AG10803 (cell line): ENCODE data around the gene NR4A1.

ENCODE experiments used
- DNase-seq: peaks from one replicate; pipeline ENCODE4 v3.0.0; 2010; ENCODE audit warnings: low read depth
- H3K4me3 ChIP-seq: 2 replicates; pipeline ENCODE4 v1.5.1; 2011; ENCODE audit warnings: mild to moderate bottlenecking, low read length, control low read depth
- CTCF ChIP-seq: conservative IDR thresholded peaks from 2 replicates; pipeline ENCODE4 v1.5.1; 2011; ENCODE audit warnings: mild to moderate bottlenecking, low read length, control low read depth, inconsistent platforms

NR4A1 gene

GRCh38 chr12:52055731-52056711 lies 4.8 kb downstream of the NR4A1 start:
- no peak for TF ChIP-seq CTCF
- DNase-seq: no peak
- no peak overlapping the region for H3K4me3 ChIP-seq

DNA sequence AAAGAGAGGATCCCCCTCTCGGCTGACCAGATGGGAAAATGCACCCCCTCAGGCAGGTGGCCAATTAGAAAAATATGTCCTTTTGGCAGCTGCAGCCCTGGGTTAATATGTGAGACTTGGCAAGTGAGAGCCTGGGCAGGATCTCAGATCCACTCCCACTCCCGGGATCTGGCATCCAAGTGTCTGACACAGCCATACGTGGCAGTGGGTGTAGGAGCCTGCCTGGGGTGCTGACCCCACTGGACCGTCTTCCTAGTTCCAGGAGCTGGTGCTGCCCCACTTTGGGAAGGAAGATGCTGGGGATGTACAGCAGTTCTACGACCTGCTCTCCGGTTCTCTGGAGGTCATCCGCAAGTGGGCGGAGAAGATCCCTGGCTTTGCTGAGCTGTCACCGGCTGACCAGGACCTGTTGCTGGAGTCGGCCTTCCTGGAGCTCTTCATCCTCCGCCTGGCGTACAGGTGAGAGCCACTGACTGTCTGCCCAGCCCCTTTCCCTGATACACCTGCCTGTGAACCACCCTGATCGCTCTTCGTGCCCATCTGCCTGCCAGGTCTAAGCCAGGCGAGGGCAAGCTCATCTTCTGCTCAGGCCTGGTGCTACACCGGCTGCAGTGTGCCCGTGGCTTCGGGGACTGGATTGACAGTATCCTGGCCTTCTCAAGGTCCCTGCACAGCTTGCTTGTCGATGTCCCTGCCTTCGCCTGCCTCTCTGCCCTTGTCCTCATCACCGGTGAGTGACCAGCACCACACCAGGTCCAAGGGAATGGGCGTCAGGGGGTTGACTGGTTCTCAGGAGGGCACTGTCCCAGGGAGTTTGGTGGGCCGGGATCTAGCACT lies 5.8 kb downstream of the NR4A1 start:
- H3K4me3 ChIP-seq: no peak overlapping the region
- no peak for TF ChIP-seq CTCF
- peak; percentile 70 for DNase-seq

DNA sequence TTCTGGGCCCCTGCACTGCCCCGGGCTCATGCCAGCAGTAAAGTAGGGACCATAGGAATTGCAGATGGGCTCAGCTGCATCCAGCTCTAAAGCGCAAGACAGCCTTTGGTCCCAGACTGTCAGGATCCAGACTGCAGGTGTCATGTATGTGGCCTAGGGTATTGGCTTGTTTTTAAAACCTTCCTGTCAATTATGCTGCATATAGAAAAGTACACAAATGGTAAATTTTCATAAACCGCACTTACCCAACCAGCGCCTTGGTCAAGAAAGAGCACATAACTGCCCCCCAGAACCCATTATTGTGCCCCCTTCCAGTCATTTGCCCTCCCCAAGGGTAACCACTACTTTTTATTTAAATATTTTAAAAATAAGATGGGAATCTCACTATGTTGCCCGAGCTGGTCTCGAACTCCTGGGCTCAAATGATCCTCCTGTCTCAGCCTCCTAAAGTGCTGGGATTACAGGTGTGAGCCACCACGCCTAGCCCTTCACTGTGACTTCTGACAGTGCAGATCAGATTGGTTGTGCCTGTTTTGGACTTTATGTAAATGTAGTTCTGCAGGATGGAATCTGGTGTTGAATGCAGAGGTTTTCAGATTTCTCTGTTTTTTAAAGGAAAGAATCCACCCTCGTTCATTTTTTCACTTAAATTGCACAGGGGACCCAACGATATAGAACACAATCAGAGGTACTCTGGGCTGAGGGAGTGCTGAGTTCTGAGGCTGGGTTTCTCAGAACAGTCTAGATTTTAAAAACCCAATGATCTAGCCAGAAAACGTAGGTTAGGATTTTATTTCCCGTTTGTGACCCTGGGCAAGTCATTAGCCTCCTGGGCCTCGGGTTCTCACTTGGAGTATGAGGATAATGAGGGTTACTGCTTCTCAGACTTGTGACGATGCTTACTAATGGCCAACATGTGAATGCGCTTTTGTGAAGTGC lies 6.7 kb downstream of the NR4A1 start:
- no peak for DNase-seq
- TF ChIP-seq CTCF: no peak
- no peak overlapping the region for H3K4me3 ChIP-seq

DNA sequence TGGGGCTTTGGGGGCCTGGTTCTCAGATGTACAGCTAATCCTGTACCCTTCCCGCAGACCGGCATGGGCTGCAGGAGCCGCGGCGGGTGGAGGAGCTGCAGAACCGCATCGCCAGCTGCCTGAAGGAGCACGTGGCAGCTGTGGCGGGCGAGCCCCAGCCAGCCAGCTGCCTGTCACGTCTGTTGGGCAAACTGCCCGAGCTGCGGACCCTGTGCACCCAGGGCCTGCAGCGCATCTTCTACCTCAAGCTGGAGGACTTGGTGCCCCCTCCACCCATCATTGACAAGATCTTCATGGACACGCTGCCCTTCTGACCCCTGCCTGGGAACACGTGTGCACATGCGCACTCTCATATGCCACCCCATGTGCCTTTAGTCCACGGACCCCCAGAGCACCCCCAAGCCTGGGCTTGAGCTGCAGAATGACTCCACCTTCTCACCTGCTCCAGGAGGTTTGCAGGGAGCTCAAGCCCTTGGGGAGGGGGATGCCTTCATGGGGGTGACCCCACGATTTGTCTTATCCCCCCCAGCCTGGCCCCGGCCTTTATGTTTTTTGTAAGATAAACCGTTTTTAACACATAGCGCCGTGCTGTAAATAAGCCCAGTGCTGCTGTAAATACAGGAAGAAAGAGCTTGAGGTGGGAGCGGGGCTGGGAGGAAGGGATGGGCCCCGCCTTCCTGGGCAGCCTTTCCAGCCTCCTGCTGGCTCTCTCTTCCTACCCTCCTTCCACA lies 7.6 kb downstream of the NR4A1 start:
- TF ChIP-seq CTCF: no peak
- no peak overlapping the region for H3K4me3 ChIP-seq
- DNase-seq: no peak

GRCh38 chr12:52059582-52060497 lies 8.6 kb downstream of the NR4A1 start:
- H3K4me3 ChIP-seq: no peak overlapping the region
- TF ChIP-seq CTCF: no peak
- no peak for DNase-seq
